ENCODE results near the gene PDYN.

GRCh38 chr20:1994627-1995026 lies 769 bp upstream of the PDYN start:
- TF ChIP-seq POLR2A (IDR thresholded peaks at IDR 0.05) (no peak), CTCF (IDR thresholded peaks at IDR 0.05) (no peak)

All from stomach (tissue), 4 donors.